Colonic mucosa (tissue), 4 donors: ENCODE data around the gene TBC1D16. TPM values are rescaled to one million over a fixed set of nuclear protein-coding genes. Genes with fewer than 3 reads are reported as not detected.
A peak's percentile ranks its signal among the peaks of the same experiment; 100 is the strongest.

ENCODE experiments used
- DNase-seq: peaks from one replicate; pipeline ENCODE4 v3.0.0-alpha.2; 2020
- H3K27ac ChIP-seq: fragments of 200-600 bp; one replicate; pipeline ENCODE4 v1.8.0; 2021
- H3K27me3 ChIP-seq: fragments of 200-600 bp; one replicate; pipeline ENCODE4 v1.8.0; 2021
- H3K36me3 ChIP-seq: fragments of 200-600 bp; one replicate; pipeline ENCODE4 v1.8.0; 2021
- H3K4me1 ChIP-seq: fragments of 200-600 bp; one replicate; pipeline ENCODE4 v1.8.0; 2021; ENCODE audit warnings: mild to moderate bottlenecking
- H3K4me3 ChIP-seq: fragments of 200-600 bp; one replicate; pipeline ENCODE4 v1.8.0; 2021
- H3K9ac ChIP-seq, 2 donors: one replicate each; pipeline ENCODE4 v1.7.0; 2013; ENCODE audit warnings: control low read depth in 2 of 2, low read depth in 2 of 2, low read length in 2 of 2
- H3K9me3 ChIP-seq: fragments of 200-600 bp; one replicate; pipeline ENCODE4 v1.8.0; 2021
- intact Hi-C: fragments of 100-400 bp; cut with DNase I; formaldehyde crosslinking; loops from one replicate; pipeline ENCODE4 v1.14.1; 2022
- total RNA-seq, 2 donors: library from RNA; stranded (reverse); fragmentation: NEBNext Ultra II Directional in 1 of 2; extraction: Animal tissue kit (Norgen Biotek cat#: 25700) in 1 of 2; gene quantifications; one replicate each; pipeline ENCODE4 v1.2.1, GENCODE V29; 2021
- TF ChIP-seq, protein P1 (sequence below): fragments of 200-600 bp; IDR thresholded peaks from one replicate; pipeline ENCODE4 v1.8.0; 2022; ENCODE audit warnings: antibody characterized with exemption, mild to moderate bottlenecking
- donor health status: healthy.
- donor health status: DM: no; HTN: no; CAD: no.
- donor health status: DM: no; HTN: no; CAD: no.

TBC1D16 gene
- total RNA-seq, 2 donors from 2014 or later, result 14.4 to 19.8 TPM

DNA sequence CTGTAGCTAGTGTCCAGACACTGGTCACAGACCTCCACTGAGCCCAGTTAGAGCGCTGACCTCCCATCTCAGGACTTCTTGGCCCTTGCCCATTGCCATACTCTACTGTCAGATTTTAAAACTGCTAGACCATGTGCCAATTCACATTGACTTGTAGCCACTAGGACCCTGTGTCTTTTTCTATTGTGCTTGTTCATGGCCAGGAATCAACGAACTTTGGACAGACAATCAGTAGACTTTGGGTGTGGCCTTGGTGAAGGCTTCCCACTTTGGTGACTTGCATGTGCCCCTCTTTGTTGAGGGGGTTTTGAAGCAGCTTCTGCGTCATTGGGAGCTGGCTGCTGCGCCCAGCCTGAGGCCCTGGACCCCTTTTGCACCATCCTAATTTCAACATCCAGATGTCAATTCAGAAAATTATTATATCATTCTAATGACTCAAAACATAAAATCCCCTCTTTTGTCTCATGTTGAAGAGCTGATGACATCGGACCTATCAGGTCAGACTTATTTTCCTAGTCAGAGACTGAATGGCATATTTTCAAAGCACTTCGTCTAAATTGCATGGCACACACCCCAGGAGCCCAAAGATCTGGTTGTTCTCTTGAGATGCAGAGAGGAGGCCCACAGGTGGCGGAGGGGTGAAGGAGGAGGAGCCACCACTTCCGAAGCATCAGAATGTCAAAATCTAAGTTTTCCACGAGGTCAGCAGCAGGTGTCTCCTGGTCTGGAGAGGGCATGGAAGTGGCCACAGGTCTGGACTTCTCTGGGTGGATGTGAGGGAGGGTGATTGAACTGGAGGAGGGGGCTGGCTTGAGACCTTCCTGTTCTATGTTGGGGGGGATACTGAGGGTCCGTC, 103.0 kb downstream of the TBC1D16 start:
- intact Hi-C loops, result no loop called here
- DNase-seq, result no peak
- Histone ChIP-seq H3K27me3 (peaks cover 12% of the 10 kb centered on the region), H3K4me1 (peaks cover 5% of the 10 kb centered on the region), H3K4me3 (no peak overlapping the region), H3K36me3 (no peaks in the 10 kb centered on the region), H3K27ac (no peak overlapping the region), H3K9ac (no peak overlapping the region), H3K9me3 (no peaks in the 10 kb centered on the region)
- TF ChIP-seq, protein P1, sequence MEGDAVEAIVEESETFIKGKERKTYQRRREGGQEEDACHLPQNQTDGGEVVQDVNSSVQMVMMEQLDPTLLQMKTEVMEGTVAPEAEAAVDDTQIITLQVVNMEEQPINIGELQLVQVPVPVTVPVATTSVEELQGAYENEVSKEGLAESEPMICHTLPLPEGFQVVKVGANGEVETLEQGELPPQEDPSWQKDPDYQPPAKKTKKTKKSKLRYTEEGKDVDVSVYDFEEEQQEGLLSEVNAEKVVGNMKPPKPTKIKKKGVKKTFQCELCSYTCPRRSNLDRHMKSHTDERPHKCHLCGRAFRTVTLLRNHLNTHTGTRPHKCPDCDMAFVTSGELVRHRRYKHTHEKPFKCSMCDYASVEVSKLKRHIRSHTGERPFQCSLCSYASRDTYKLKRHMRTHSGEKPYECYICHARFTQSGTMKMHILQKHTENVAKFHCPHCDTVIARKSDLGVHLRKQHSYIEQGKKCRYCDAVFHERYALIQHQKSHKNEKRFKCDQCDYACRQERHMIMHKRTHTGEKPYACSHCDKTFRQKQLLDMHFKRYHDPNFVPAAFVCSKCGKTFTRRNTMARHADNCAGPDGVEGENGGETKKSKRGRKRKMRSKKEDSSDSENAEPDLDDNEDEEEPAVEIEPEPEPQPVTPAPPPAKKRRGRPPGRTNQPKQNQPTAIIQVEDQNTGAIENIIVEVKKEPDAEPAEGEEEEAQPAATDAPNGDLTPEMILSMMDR, result no peak

DNA sequence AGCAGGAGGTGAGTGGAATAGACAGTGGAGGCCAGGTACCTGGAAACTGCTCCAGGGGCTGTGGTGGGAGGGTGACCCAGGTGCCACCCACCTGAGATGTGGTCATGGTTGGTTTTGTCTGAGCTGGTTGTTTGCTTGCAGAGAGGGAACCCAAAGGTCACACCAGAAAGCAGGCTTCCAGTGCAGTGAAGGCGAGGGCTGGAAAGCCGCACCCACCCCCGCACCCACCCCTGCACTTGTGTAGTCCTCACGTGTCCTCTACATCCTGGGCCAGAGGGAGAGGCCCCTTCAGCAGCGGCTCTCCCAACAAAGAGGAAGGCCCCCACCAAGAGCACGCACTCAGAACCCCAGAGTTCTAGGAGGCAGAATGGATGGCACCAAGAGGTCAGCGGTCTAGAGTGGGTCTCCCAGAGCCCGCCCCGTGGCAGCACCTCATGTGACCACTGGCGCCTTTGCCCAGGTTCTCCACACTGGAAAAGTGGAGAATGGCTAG, 103.8 kb downstream of the TBC1D16 start:
- H3K4me1 ChIP-seq, result peaks cover 5% of the 10 kb centered on the region
- no peaks in the 10 kb centered on the region for H3K36me3 ChIP-seq
- intact Hi-C loops, result no loop called here
- peak; percentile 80 for DNase-seq
- no peak overlapping the region for H3K27ac ChIP-seq
- H3K4me3 ChIP-seq, result no peak overlapping the region
- no peaks in the 10 kb centered on the region for H3K9me3 ChIP-seq
- peak overlapping the region in 1 of 2 donors; percentile 13 for H3K9ac ChIP-seq
- TF ChIP-seq, protein P1, result no peak
- peaks cover 12% of the 10 kb centered on the region for H3K27me3 ChIP-seq

DNA sequence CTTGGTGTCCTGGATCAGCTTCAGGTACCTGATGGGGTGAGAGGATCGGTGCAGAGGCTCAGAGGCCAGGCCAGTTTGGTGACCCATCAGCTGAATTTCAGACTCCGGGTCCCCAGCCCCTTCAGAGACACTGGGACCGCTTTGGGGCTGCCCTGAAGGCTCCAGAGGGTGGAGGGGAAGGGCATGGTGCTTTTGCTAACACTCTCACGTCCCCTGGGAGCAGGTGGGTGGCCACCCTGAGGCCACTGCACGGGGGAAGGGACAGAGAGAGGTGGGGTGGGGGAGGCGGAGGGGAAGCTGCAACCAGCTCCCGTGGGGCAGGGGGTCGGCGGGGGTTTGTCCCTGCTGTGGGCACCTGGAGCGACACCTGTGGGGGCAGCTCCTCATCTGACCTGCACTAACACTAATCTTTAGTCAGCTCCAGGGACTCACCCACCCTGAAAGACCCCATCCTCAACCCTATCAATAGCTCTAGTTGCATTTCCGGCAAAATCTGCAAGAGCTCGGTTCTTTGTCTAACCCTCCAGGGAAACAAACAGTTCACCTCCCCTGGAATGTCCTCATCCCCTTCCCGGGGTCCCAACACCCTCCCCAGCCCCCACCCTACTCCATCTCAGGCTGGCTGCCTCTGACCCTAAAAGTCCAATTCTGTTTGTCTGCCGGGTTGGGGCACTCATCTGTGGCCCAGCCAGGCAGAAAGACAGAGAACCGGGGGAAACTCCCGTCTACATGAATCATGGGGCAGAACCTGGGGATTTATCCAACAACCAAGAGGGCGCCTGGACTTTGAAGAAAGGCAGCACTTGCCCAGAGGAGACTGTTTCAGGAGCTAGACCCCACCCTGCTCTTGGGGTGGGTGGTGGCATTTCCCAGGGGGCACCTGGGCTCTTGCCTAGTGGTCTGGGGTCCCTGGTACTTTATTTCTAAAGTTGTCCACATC, 104.5 kb downstream of the TBC1D16 start:
- Histone ChIP-seq H3K27ac (no peak overlapping the region), H3K36me3 (no peaks in the 10 kb centered on the region), H3K4me3 (no peak overlapping the region), H3K9ac (peak overlapping the region in 1 of 2 donors; percentile 21), H3K4me1 (peaks cover 11% of the 10 kb centered on the region), H3K9me3 (no peaks in the 10 kb centered on the region), H3K27me3 (peaks cover 12% of the 10 kb centered on the region)
- TF ChIP-seq, protein P1, result no peak
- intact Hi-C loops, result no loop called here
- no peak for DNase-seq

GRCh38 chr17:79930062-79930876, 105.4 kb downstream of the TBC1D16 start:
- TF ChIP-seq, protein P1, result no peak
- no peak for DNase-seq
- H3K9ac ChIP-seq, result peak overlapping the region in 1 of 2 donors; percentile 21
- no peaks in the 10 kb centered on the region for H3K9me3 ChIP-seq
- H3K36me3 ChIP-seq, result no peaks in the 10 kb centered on the region
- no peak overlapping the region for H3K27ac ChIP-seq
- H3K4me1 ChIP-seq, result peaks cover 15% of the 10 kb centered on the region
- peaks cover 12% of the 10 kb centered on the region for H3K27me3 ChIP-seq
- intact Hi-C loops, result no loop called here
- no peak overlapping the region for H3K4me3 ChIP-seq
